Transverse colon (tissue), 4 donors: ENCODE measurements around the gene ATMIN. TPM values are rescaled to one million over a fixed set of nuclear protein-coding genes. Genes with fewer than 3 reads are reported as not detected.
A peak's percentile ranks its signal among the peaks of the same experiment; 100 is the strongest.

Source experiments
- DNase-seq: peaks from one replicate; pipeline ENCODE4 v3.0.0-alpha.2; 2019
- H3K27ac ChIP-seq, 4 donors: fragments of 200-600 bp; sonication (generic); 2 replicates each; pipeline ENCODE4 v1.5.1; 2016 to 2018; ENCODE audit warnings: inconsistent platforms in 4 of 4
- H3K27me3 ChIP-seq: fragments of 200-600 bp; sonication (generic); 2 replicates; pipeline ENCODE4 v1.5.1; 2017; ENCODE audit warnings: inconsistent platforms
- H3K36me3 ChIP-seq, 4 donors: fragments of 200-600 bp; sonication (generic); 2 replicates each; pipeline ENCODE4 v1.5.1; 2017 to 2019; ENCODE audit warnings: inconsistent platforms in 4 of 4
- H3K4me1 ChIP-seq, 4 donors: fragments of 200-600 bp; sonication (generic); 2 replicates each; pipeline ENCODE4 v1.5.1; 2017 to 2020; ENCODE audit warnings: inconsistent platforms in 4 of 4
- H3K4me3 ChIP-seq, 4 donors: fragments of 200-600 bp; sonication (generic); 1 replicate in 1 of 4; 2 replicates in 3 of 4; pipeline versions ENCODE4 v1.5.1 to v1.6.1; 2017 to 2019; ENCODE audit warnings: inconsistent platforms in 4 of 4
- H3K9me3 ChIP-seq, 2 donors: fragments of 200-600 bp; sonication (generic); 2 replicates each; pipeline ENCODE4 v1.5.1; 2017 to 2019; ENCODE audit warnings: inconsistent platforms in 2 of 2
- EP300 ChIP-seq: sonication (generic); formaldehyde crosslinking; IDR thresholded peaks from one replicate; pipeline ENCODE4 v1.6.1; 2017; ENCODE audit warnings: antibody characterized with exemption, low read depth
- POLR2A ChIP-seq: fragments of 450-650 bp; IDR thresholded peaks from one replicate; pipeline ENCODE4 v1.6.1; 2016; ENCODE audit warnings: antibody characterized with exemption, mild to moderate bottlenecking, moderate library complexity
- POLR2AphosphoS5 ChIP-seq, 3 donors: sonication (generic); formaldehyde crosslinking; IDR thresholded peaks; one replicate each; pipeline ENCODE4 v1.6.1; 2016; ENCODE audit warnings: antibody characterized with exemption in 3 of 3
- WGBS, 2 donors: methylation state at CpG; one replicate each; pipeline ENCODE4 v1.1.5; 2018; ENCODE audit warnings: low coverage in 1 of 2; 5-methylcytosine and 5-hydroxymethylcytosine counted together
- in situ Hi-C, 4 donors: fragments of 200-750 bp; cut with MboI; loops; one replicate each; pipeline versions ENCODE4 v1.15.0 to v1.15.1; 2017; ENCODE audit warnings: low sequenced_read_pairs in 3 of 4, low pct_ligation_motif_present in 1 of 4, low pct_unique_long_range_greater_than_20kb in 1 of 4
- intact Hi-C: fragments of 100-400 bp; cut with DNase I; formaldehyde crosslinking; loops from one replicate; pipeline ENCODE4 v1.15.1; 2023; ENCODE audit warnings: low total_unique reads
- total RNA-seq, 4 donors: library from RNA; depleted of rRNA; stranded (reverse); fragments of >200 nt; gene quantifications; one replicate each; pipeline ENCODE4 v1.1.0, GENCODE V29; 2016
- TF ChIP-seq, protein P1 (sequence below), 5 experiments: fragments of 200-600 bp in 3 of 5; fragments of 450-650 bp in 2 of 5; sonication (generic) in 3 of 5; IDR thresholded peaks; 1 replicate in 2 of 5; 2 replicates in 3 of 5; pipeline ENCODE4 v1.5.1; 2016 to 2017; ENCODE audit warnings: antibody characterized with exemption in 5 of 5, inconsistent platforms in 3 of 5, mild to moderate bottlenecking in 2 of 5, moderate library complexity in 1 of 5

Gene ATMIN
- total RNA-seq, 4 donors from 2014 or later, result 24.7 to 86.0 (median 35.5) TPM

DNA sequence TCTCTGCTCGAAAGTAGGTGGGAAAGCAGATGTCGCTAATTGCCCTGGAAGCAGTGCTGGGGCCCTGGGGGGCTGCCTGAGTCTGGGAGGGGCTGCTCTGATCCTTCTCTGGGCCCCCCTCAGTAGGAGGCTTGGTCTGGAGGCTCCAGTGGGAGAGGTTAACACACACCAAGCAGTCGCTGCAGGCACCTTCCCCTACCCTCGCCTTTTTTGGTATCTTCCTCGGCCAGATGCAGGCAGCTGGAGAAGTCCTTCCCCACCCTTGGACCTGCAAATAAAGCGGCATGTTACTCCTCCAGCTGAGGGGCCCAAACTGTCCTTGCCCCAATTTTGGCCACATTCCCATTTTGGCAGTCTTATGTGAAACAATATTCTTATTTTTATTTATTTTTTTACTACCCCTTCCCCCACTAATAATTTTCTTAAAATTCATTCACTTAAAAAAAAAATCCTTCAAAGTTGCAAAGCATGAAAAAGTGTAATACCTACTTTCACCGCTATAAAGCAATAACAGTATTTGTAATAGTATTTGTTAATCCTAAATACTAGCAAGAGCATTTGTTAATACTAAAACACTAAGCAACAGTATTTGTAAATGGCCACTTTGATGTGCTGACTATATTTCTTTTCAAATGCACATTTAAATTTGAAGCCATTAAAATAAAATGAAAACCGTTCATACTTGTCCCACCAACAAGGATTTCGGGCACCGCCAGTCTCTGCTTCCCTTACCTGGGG, 26.4 kb downstream of the ATMIN start:
- TF ChIP-seq POLR2A (no peak), POLR2AphosphoS5 (IDR thresholded peaks at IDR 0.05) (no peak), EP300 (no peak)
- TF ChIP-seq, protein P1, sequence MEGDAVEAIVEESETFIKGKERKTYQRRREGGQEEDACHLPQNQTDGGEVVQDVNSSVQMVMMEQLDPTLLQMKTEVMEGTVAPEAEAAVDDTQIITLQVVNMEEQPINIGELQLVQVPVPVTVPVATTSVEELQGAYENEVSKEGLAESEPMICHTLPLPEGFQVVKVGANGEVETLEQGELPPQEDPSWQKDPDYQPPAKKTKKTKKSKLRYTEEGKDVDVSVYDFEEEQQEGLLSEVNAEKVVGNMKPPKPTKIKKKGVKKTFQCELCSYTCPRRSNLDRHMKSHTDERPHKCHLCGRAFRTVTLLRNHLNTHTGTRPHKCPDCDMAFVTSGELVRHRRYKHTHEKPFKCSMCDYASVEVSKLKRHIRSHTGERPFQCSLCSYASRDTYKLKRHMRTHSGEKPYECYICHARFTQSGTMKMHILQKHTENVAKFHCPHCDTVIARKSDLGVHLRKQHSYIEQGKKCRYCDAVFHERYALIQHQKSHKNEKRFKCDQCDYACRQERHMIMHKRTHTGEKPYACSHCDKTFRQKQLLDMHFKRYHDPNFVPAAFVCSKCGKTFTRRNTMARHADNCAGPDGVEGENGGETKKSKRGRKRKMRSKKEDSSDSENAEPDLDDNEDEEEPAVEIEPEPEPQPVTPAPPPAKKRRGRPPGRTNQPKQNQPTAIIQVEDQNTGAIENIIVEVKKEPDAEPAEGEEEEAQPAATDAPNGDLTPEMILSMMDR (IDR thresholded peaks at IDR 0.05), result no peak
- 80 to 89% methylated on average over 7 to 10 of the region's 10 CpGs for WGBS, 2 donors
- in situ Hi-C loops, result no loop called here
- Histone ChIP-seq H3K4me1 (no peaks in the 10 kb centered on the region), H3K9me3 (no peaks in the 10 kb centered on the region), H3K36me3 (no peaks in the 10 kb centered on the region), H3K27ac (no peak overlapping the region), H3K27me3 (no peaks in the 10 kb centered on the region), H3K4me3 (no peak overlapping the region)
- intact Hi-C loops, result no loop called here
- no peak for DNase-seq

DNA sequence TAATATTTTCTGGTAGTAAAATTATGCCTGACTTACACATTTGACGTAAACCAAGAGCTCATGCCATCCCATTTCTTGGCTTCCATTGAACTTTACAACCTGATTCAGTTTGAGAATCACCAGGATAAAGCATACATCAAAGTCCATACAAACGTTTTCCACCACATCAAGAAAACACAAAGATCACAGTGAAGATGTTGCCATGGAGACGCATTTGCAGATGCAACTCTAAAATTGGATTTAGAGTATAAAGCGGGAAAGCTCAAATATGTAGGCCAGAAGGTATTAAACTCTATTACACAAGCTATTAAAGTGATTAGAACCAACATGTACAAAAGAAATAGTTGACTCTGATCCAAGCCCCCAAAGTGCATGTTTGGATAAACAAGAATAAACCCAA, 31.0 kb downstream of the ATMIN start:
- Histone ChIP-seq H3K27ac (peak overlapping the region in 1 of 4 donors; percentile 22), H3K4me1 (no peaks in the 10 kb centered on the region), H3K9me3 (no peaks in the 10 kb centered on the region), H3K36me3 (no peaks in the 10 kb centered on the region), H3K4me3 (no peak overlapping the region), H3K27me3 (no peaks in the 10 kb centered on the region)
- WGBS, 2 donors, result 54 to 57% methylated on average over 2 to 4 of the region's 4 CpGs
- in situ Hi-C loops (no loop called here), intact Hi-C loops (no loop called here)
- no peak for TF ChIP-seq EP300
- TF ChIP-seq, protein P1 (IDR thresholded peaks at IDR 0.05), result no peak
- no peak for TF ChIP-seq POLR2A
- no peak for TF ChIP-seq POLR2AphosphoS5 (IDR thresholded peaks at IDR 0.05)
- no peak for DNase-seq

GRCh38 chr16:81067166-81067565, 31.5 kb downstream of the ATMIN start:
- Histone ChIP-seq H3K36me3 (no peaks in the 10 kb centered on the region), H3K27me3 (no peaks in the 10 kb centered on the region), H3K9me3 (no peaks in the 10 kb centered on the region), H3K27ac (peak overlapping the region in 2 of 4 donors; percentile 38 to 47), H3K4me1 (no peaks in the 10 kb centered on the region), H3K4me3 (no peak overlapping the region)
- TF ChIP-seq POLR2A, result no peak
- TF ChIP-seq, protein P1 (IDR thresholded peaks at IDR 0.05), result no peak
- TF ChIP-seq EP300, result no peak
- no peak for TF ChIP-seq POLR2AphosphoS5 (IDR thresholded peaks at IDR 0.05)
- 27 to 39% methylated on average over 1 of the region's 1 CpG for WGBS, 2 donors
- intact Hi-C loops (no loop called here), in situ Hi-C loops (no loop called here)
- DNase-seq, result no peak

DNA sequence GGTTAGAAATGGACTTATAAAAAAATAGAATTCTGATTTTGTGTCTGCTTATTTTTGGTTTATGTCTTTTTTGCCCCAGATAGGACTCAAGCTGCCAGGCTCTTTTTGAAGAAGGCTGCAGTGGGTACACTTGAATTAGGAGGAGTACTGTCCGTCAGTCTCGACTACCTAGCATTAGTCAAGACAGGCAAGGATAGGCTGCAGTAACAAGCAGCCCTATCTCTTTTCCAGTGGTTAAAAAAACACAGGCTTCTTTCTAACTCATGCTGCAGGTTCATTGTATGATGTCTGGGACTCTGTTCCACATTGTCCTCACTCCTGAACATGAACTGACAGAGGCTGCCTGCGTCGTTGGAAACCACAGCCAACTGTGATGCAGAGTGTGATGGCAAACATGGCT, 33.4 kb downstream of the ATMIN start:
- no peaks in the 10 kb centered on the region for H3K9me3 ChIP-seq
- in situ Hi-C loops (no loop called here), intact Hi-C loops (no loop called here)
- no peak overlapping the region for H3K4me3 ChIP-seq
- no peaks in the 10 kb centered on the region for H3K27me3 ChIP-seq
- DNase-seq, result no peak
- WGBS, 2 donors, result 93 to 96% methylated on average over 4 of the region's 4 CpGs
- H3K27ac ChIP-seq, result no peak overlapping the region
- no peaks in the 10 kb centered on the region for H3K4me1 ChIP-seq
- no peaks in the 10 kb centered on the region for H3K36me3 ChIP-seq
- TF ChIP-seq EP300 (no peak), POLR2A (no peak), POLR2AphosphoS5 (IDR thresholded peaks at IDR 0.05) (no peak)
- TF ChIP-seq, protein P1 (IDR thresholded peaks at IDR 0.05), result no peak
